HG03175 (cell line): ENCODE data around the gene UPK3A.

Experiments
- ATAC-seq: cut with Tn5 transposase; IDR thresholded peaks from one replicate; pipeline ENCODE4 v1.9.1; 2021; ENCODE audit warnings: mild to moderate bottlenecking, moderate library complexity; ENCODE audit not compliant: unreplicated experiment

UPK3A gene

GRCh38 chr22:45284705-45285262 is at the start of gene UPK3A:
UPK3A (plus strand) TSS chr22:45284949; CDS start chr22:45285014, 65 bp downstream.
- no peak for ATAC-seq

- peak; percentile 79 for ATAC-seq
Measured at GRCh38 chr22:45235101-45235777, 49.5 kb upstream of the UPK3A start.

- ATAC-seq, result peak; percentile 15
Measured at GRCh38 chr22:45235851-45236342, 48.9 kb upstream of the UPK3A start.

- ATAC-seq, result no peak
Measured at GRCh38 chr22:45237065-45237990, 47.4 kb upstream of the UPK3A start.

GRCh38 chr22:45238076-45238956 is 46.4 kb upstream of the UPK3A start:
- no peak for ATAC-seq

GRCh38 chr22:45238957-45239680 is 45.6 kb upstream of the UPK3A start:
- ATAC-seq, result no peak

- no peak for ATAC-seq
Measured at GRCh38 chr22:45239681-45240051, 45.1 kb upstream of the UPK3A start.

GRCh38 chr22:45240104-45240809 is 44.5 kb upstream of the UPK3A start:
- ATAC-seq, result peak; percentile 29

- peak; percentile 52 for ATAC-seq
Measured at GRCh38 chr22:45240810-45241631, 43.7 kb upstream of the UPK3A start, which contains the start of gene KIAA0930. KIAA0930 (minus strand) TSS chr22:45240894; CDS start chr22:45240703, 191 bp downstream.

- ATAC-seq, result no peak
Measured at GRCh38 chr22:45242778-45243191, 42.0 kb upstream of the UPK3A start.

GRCh38 chr22:45244916-45245315 is 39.8 kb upstream of the UPK3A start:
- ATAC-seq, result no peak

GRCh38 chr22:45246060-45246985 is 38.4 kb upstream of the UPK3A start:
- no peak for ATAC-seq

GRCh38 chr22:45248832-45249561 is 35.8 kb upstream of the UPK3A start:
- ATAC-seq, result peak; percentile 72

- ATAC-seq, result no peak
Measured at GRCh38 chr22:45251825-45252224, 32.9 kb upstream of the UPK3A start.

- ATAC-seq, result no peak
Measured at GRCh38 chr22:45253039-45253641, 31.6 kb upstream of the UPK3A start.

- ATAC-seq, result no peak
Measured at GRCh38 chr22:45254388-45254787, 30.4 kb upstream of the UPK3A start.
